Measurements from ENCODE around the gene ADAMTS17.

ADAMTS17 gene

DNA sequence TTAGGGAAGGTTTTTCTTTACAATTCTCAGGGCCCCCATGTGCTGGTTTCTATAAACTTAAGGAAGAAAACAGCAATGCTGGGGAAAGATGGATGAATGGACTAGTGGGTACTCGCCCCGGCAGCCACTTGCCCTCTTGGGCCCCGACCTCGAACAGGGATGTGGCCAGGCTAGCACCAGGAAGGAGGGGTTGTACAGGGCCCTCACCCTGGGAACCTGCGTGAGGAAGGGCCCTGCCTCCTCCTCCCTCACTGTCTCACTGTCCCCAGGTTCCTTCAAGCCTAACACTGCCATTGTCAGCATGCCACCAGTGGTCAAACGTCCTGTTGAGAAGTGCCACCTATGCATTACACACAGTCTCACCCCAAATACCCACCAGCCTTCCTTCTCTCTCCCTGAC lies 9.1 kb downstream of the ADAMTS17 start:
- in situ Hi-C loops (cut with MboI; ENCODE audit: low sequenced_read_pairs, unreplicated experiment) = loop anchor here (25.0 kb wide), 1 partner anchor 680 kb away; no protein-coding TSS in a partner anchor

DNA sequence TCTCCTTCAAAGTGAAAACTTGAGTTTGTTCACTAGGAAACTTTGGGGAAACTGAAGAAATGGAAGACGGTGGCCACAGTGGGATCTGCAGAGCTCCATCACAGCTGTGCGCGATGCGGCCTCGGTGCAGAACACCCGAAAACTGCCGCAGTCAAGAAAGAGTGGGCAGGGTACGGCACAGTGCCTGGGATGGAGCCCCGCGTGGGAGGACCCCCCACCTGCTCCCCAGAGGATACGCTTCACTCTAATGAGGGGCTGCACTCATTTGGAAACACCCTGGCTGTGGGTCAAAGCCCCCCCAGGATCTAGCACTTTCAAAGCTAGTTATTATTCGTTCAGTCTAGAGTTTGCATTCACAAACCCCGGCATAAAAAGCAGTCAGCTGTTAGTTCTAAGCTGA lies 9.5 kb downstream of the ADAMTS17 start:
- in situ Hi-C loops (cut with MboI; ENCODE audit: low sequenced_read_pairs, unreplicated experiment) = loop anchor here (25.0 kb wide), 1 partner anchor 680 kb away; no protein-coding TSS in a partner anchor
- TF ChIP-seq CTCF (IDR thresholded peaks at IDR 0.05; ENCODE audit: borderline replicate concordance, control extremely low read depth, extremely low read depth, insufficient read depth, missing control alignments) = no peak
- DNase-seq (ENCODE audit: low spot score) = no peak

More for the DNA sequence above, 9.1 kb downstream of the ADAMTS17 start:
- no peak for DNase-seq (ENCODE audit: low spot score)
- no peak for TF ChIP-seq CTCF (IDR thresholded peaks at IDR 0.05; ENCODE audit: borderline replicate concordance, control extremely low read depth, extremely low read depth, insufficient read depth, missing control alignments)

- in situ Hi-C loops (cut with MboI; ENCODE audit: low sequenced_read_pairs, unreplicated experiment) = loop anchor here (25.0 kb wide), 1 partner anchor 682 kb away; no protein-coding TSS in a partner anchor
- DNase-seq (ENCODE audit: low spot score) = no peak
- TF ChIP-seq CTCF (IDR thresholded peaks at IDR 0.05; ENCODE audit: borderline replicate concordance, control extremely low read depth, extremely low read depth, insufficient read depth, missing control alignments) = no peak
These were observed 11.1 kb downstream of the ADAMTS17 start for GRCh38 chr15:100330629-100331215.

DNA sequence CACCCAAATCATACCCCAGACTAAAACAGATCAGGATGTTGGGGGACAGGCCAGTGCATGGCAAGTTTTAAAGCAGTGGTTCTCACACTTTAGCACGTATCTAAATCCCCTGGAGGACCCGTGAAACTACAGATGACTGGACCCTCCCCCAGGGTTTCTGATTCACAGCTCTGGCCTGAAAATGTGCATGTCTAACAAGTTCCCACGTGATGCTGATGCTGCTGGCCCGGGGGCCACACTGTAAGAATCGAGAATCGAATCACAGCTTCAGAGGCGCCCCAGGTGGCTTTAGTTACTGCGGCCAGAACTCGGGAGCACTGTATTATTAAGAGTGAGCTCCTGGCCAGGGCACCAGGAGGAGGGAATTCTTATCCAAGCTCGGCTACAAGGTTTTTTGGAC lies 11.6 kb downstream of the ADAMTS17 start:
- in situ Hi-C loops (cut with MboI; ENCODE audit: low sequenced_read_pairs, unreplicated experiment) = loop anchor here (25.0 kb wide), 1 partner anchor 682 kb away; no protein-coding TSS in a partner anchor
- TF ChIP-seq CTCF (IDR thresholded peaks at IDR 0.05; ENCODE audit: borderline replicate concordance, control extremely low read depth, extremely low read depth, insufficient read depth, missing control alignments) = no peak
- DNase-seq (ENCODE audit: low spot score) = no peak

DNA sequence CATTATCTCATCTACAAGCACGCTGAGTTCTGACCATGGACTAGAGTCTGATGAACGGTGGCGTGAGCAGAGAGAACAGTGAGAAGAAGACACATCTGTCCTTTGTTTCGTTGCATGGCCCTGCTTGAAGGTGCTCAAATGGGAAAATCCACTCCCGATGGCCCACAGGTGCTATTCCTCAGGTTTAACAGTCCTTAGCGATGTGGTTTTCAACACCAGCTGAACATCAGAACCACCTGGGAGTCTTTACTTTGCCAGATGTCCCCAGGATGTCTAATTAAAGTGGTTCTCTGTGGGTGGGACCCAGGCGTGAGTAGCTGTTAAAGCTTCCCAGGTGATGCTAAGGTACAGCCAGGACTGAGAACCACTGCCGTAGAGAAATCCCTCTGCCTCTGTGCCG lies 13.0 kb downstream of the ADAMTS17 start:
- DNase-seq (ENCODE audit: low spot score) = no peak
- in situ Hi-C loops (cut with MboI; ENCODE audit: low sequenced_read_pairs, unreplicated experiment) = loop anchor here (25.0 kb wide), 1 partner anchor 684 kb away; no protein-coding TSS in a partner anchor
- TF ChIP-seq CTCF (IDR thresholded peaks at IDR 0.05; ENCODE audit: borderline replicate concordance, control extremely low read depth, extremely low read depth, insufficient read depth, missing control alignments) = no peak

GRCh38 chr15:100318880-100319279 lies 22.9 kb downstream of the ADAMTS17 start:
- TF ChIP-seq CTCF (IDR thresholded peaks at IDR 0.05; ENCODE audit: borderline replicate concordance, control extremely low read depth, extremely low read depth, insufficient read depth, missing control alignments) = no peak
- DNase-seq (ENCODE audit: low spot score) = no peak
- in situ Hi-C loops (cut with MboI; ENCODE audit: low sequenced_read_pairs, unreplicated experiment) = no loop called here

Measured in GM13976 (cell line).